ENCODE measurements around the gene METTL3. TPM values are rescaled to one million over a fixed set of nuclear protein-coding genes. Genes with fewer than 3 reads are reported as not detected.
"Not testable (repeated sequence)": the region's sequence is repeated elsewhere in the genome, so short reads cannot be mapped to it uniquely, and the experiment has no call there.

METTL3 gene
- total RNA-seq, 6 experiments from 2014 or later = 28.8 to 37.5 (median 30.3) TPM

DNA sequence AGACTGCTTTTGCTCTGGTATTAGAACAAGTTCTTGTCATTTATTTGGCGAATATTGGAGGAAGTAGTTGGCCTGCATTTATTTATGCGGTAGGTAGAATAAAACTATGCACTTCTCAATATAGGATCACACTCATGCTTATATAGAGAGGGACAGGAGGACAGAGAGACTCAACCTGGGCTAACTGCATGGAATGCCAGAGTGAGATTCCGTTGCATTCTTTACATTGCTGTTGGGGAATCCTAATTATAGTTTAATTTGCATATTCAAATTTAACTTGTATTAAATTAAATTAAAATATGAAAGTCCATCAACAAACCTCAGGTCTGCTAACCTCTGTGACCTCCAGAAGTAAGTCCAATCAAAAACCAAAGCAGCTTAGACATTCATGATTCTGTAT, 42.1 kb upstream of the METTL3 start:
- no peaks in the 10 kb centered on the region for H3K36me3 Mint-ChIP-seq (ENCODE audit: low read depth)
- no peaks in the 10 kb centered on the region; the same call in none of the 2 replicates for H3K27me3 Mint-ChIP-seq (ENCODE audit: insufficient read depth)
- H3K27ac Mint-ChIP-seq = no peak overlapping the region
- H3K9me3 Mint-ChIP-seq = no peaks in the 10 kb centered on the region
- TF ChIP-seq, protein P1, sequence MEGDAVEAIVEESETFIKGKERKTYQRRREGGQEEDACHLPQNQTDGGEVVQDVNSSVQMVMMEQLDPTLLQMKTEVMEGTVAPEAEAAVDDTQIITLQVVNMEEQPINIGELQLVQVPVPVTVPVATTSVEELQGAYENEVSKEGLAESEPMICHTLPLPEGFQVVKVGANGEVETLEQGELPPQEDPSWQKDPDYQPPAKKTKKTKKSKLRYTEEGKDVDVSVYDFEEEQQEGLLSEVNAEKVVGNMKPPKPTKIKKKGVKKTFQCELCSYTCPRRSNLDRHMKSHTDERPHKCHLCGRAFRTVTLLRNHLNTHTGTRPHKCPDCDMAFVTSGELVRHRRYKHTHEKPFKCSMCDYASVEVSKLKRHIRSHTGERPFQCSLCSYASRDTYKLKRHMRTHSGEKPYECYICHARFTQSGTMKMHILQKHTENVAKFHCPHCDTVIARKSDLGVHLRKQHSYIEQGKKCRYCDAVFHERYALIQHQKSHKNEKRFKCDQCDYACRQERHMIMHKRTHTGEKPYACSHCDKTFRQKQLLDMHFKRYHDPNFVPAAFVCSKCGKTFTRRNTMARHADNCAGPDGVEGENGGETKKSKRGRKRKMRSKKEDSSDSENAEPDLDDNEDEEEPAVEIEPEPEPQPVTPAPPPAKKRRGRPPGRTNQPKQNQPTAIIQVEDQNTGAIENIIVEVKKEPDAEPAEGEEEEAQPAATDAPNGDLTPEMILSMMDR (IDR thresholded peaks at IDR 0.05) = no peak
- no peak for DNase-seq
- peaks cover 10% of the 10 kb centered on the region for H3K4me1 Mint-ChIP-seq (ENCODE audit: low read depth)
- no peak overlapping the region for H3K4me3 Mint-ChIP-seq

DNA sequence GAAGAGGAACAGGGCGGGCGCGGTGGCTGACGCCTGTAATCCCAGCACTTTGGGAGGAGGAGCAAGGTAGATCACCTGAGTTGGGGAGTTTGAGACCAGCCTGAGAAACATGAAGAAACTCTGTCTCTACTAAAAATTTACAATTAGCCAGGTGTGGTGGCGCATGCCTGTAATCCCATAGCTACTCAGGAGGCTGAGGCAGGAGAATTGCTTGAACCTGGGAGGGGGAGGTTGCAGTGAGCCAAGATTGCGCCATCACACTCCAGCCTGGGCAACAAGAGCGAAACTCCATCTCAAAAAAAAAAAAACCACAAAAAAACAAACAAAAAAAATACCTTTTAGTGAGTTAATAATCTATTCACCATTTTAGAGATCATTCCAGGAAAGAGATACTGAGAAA, 33.4 kb upstream of the METTL3 start:
- H3K27me3 Mint-ChIP-seq (ENCODE audit: insufficient read depth) = peaks cover 13% of the 10 kb centered on the region
- H3K36me3 Mint-ChIP-seq (ENCODE audit: low read depth); H3K4me3 Mint-ChIP-seq; H3K9me3 Mint-ChIP-seq; H3K27ac Mint-ChIP-seq; DNase-seq; H3K4me1 Mint-ChIP-seq (ENCODE audit: low read depth): not testable (repeated sequence)

DNA sequence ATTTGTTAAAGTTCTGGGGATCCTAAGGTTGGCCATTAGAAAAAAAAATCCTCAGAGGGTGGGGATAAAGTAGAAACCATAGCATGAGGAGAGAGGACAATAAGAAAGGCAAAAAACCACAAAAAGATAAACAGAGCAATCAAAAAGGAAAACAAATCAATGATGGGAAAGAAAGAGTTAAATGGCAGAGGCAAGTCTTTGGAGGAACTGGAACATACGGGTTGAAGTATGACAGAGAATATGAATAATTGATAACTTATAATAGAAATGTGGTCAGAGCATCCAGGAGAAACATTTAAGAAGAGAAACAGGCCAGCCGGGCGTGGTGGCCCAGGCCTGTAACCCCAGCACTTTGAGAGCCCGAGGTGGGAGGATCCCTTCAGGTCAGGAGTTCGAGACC, 32.8 kb upstream of the METTL3 start:
- no peaks in the 10 kb centered on the region for H3K36me3 Mint-ChIP-seq (ENCODE audit: low read depth)
- H3K4me3 Mint-ChIP-seq = no peak overlapping the region
- H3K4me1 Mint-ChIP-seq (ENCODE audit: low read depth) = 0 out of 2 replicates have a peak, but pooled peaks cover 5% of the 10 kb centered on the region
- TF ChIP-seq, protein P1 (IDR thresholded peaks at IDR 0.05) = no peak
- no peak overlapping the region for H3K27ac Mint-ChIP-seq
- H3K27me3 Mint-ChIP-seq (ENCODE audit: insufficient read depth) = peaks cover 15% of the 10 kb centered on the region
- no peak for DNase-seq
- H3K9me3 Mint-ChIP-seq = no peaks in the 10 kb centered on the region

DNA sequence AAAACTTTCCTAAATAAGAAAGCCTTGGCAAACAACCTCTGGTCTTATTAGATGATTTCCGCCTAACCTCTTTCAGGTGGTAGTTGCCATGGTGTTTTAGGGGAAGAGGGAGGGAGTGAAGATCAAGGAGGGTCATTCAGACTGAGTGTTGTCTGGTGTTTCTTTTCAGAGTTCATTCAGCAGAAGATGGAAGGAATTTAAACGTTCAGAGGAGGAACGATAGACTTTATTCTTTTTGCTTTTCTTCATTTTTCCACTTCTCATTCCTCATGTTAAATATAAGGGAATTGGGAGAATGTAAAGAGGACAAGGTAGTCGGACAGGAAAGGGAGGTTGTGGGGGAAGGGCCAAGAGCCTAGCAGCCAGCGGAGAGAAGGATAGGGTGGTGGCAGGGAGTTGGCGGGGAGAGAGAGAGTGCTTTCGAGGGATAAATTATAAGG, 32.4 kb upstream of the METTL3 start:
- Mint-ChIP-seq H3K36me3 (ENCODE audit: low read depth) (no peaks in the 10 kb centered on the region), H3K9me3 (no peaks in the 10 kb centered on the region), H3K4me3 (no peak overlapping the region), H3K27ac (no peak overlapping the region), H3K4me1 (ENCODE audit: low read depth) (0 out of 2 replicates have a peak, but pooled peaks cover 5% of the 10 kb centered on the region), H3K27me3 (ENCODE audit: insufficient read depth) (peaks cover 15% of the 10 kb centered on the region; the same call in 1 of the 2 replicates)
- DNase-seq = no peak
- TF ChIP-seq, protein P1 (IDR thresholded peaks at IDR 0.05) = no peak

DNA sequence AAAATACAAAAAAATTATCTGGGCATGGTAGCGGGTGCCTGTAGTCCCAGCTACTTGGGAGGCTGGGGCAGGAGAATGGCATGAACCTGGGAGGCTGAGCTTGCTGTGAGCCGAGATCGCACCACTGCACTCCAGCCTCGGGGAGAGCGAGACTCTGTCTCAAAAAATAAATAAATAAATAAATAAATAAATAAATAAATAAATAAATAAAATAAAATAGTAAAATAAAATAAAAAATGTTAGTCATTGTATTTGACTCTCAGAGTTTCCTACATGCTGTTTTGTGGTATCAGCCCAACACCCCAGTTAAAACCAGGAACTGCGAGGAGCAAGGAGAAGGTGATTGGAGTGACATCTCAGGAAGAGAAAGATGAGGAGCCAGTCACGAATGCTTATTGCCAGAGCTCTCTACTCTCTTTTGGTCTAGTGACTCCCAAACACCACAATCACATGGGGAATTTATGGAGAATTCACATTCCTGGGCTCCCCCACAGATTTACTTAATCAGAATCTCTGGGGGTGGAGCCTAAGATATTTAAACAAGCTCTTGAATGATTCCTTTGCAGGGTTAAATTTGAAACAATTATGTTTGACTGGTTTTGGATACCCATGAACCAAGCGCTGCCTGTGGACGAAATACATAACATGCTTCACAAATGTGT, 30.4 kb upstream of the METTL3 start:
- Mint-ChIP-seq H3K9me3 (no peaks in the 10 kb centered on the region), H3K27me3 (ENCODE audit: insufficient read depth) (peaks cover 20% of the 10 kb centered on the region), H3K27ac (no peak overlapping the region), H3K4me1 (ENCODE audit: low read depth) (peaks cover 12% of the 10 kb centered on the region; the same call in 1 of the 2 replicates), H3K4me3 (no peak overlapping the region), H3K36me3 (ENCODE audit: low read depth) (no peaks in the 10 kb centered on the region)
- TF ChIP-seq, protein P1 (IDR thresholded peaks at IDR 0.05) = no peak
- DNase-seq = no peak

DNA sequence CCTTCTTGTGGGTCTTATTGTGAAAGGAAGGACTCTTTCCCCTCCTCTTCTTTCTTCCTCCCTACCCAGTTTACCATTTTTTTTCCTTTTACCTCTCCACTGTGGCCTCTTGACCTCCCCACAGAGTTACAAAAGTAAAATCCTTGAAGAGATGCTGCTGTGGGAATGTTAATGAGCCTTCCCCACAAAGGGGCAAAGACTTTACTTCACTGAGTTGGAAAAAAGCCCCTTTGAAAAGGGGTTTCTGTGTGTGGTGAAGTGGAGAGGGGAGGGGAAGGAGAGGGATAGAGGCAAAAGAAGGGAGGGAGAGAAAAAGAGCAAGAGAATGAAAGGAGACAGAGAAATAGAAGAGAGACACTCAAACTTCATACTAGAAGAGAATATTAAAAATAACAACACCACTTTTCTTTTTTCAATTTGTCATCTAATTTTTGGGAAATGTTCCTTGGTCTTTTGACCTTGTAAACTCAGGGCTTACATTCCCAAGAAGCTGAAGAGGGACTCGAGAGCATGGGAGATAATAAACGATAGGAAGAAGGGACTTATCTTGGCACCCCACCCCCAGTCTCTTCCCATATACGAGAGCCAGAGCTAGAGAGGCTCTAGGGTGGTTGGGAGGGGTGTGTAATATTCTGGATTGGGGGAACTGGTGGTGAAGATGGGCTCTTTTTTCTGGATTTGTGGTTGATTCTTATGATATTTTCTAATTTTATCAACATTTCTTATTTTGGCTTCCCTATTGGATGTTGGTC, 28.2 kb upstream of the METTL3 start:
- peaks cover 12% of the 10 kb centered on the region; the same call in 1 of the 2 replicates for H3K4me1 Mint-ChIP-seq (ENCODE audit: low read depth)
- H3K4me3 Mint-ChIP-seq = no peak overlapping the region
- TF ChIP-seq, protein P1 (IDR thresholded peaks at IDR 0.05) = no peak
- no peak overlapping the region for H3K27ac Mint-ChIP-seq
- no peaks in the 10 kb centered on the region for H3K9me3 Mint-ChIP-seq
- H3K27me3 Mint-ChIP-seq (ENCODE audit: insufficient read depth) = peaks cover 39% of the 10 kb centered on the region
- H3K36me3 Mint-ChIP-seq (ENCODE audit: low read depth) = no peaks in the 10 kb centered on the region
- DNase-seq = no peak

All from HFFc6 (cell line).